Measurements from ENCODE around the gene IGF1R. TPM values are rescaled to one million over a fixed set of nuclear protein-coding genes. Genes with fewer than 3 reads are reported as not detected.

Gene IGF1R
- total and polyA plus RNA-seq, 4 experiments from 2014 or later: 0.45 to 49.2 (median 25.1) TPM

- peak overlapping the region; percentile 84 to 97 (median 93) for H3K27ac Mint-ChIP-seq
- DNase-seq: no peak
Observed at GRCh38 chr15:98866511-98866910, 218.2 kb downstream of the IGF1R start.

DNA sequence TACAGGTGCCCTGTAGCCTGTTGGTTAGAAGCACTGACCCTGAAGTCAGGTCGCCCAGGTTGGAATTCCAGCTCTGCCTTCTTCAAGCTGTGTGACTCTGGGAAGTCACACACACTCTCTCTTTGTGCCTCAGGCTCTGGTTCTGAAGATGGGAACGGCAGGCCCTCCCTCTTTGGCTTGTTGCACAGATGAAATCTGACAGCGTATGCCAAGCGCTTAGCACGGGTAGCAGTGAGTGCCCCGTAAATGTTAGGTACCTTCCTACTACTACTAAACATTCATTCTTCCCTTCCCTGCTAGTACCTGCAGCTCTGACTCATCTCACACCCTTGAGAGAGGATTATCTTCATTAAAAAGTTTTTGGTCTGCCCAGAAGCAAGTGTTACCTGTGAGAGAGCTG lies 220.2 kb downstream of the IGF1R start:
- H3K27me3 Mint-ChIP-seq: peaks cover 0 to 6% of the 10 kb centered on the region in 2 donors
- H3K4me3 ChIP-seq (ENCODE audit: low read length in 2 of 2): no peak overlapping the region
- H3K9me3 Mint-ChIP-seq: peaks cover 0 to 2% (median 0%) of the 10 kb centered on the region in 8 donors
- no peaks in the 10 kb centered on the region for H3K36me3 Mint-ChIP-seq
- H3K4me1 Mint-ChIP-seq: peaks cover 7 to 17% (median 13%) of the 10 kb centered on the region in 4 donors
- DNase-seq: no peak
- peaks cover 5% of the 10 kb centered on the region for H3K4me1 ChIP-seq (ENCODE audit: insufficient read depth, low read length)
- intact Hi-C loops (cut with micrococcal nuclease): no loop called here
- H3K27ac Mint-ChIP-seq: peak overlapping the region in 1 of 7 donors; percentile 87
- POLR2A ChIA-PET (ENCODE audit: partially characterized antibody): no interaction called here
- no peak overlapping the region for H3K27ac ChIP-seq (ENCODE audit: low read depth, low read length)
- CTCF ChIA-PET (ENCODE audit: partially characterized antibody): no interaction called here
- H3K27me3 ChIP-seq (ENCODE audit: insufficient read depth, low read length): no peaks in the 10 kb centered on the region
- no peak overlapping the region for H3K4me3 Mint-ChIP-seq
- H3K9me3 ChIP-seq (ENCODE audit: control insufficient read depth in 1 of 2, low read length in 2 of 2): no peaks in the 10 kb centered on the region
- no peaks in the 10 kb centered on the region for H3K36me3 ChIP-seq (ENCODE audit: insufficient read depth, low read length)

More at GRCh38 chr15:98866511-98866910, 218.2 kb downstream of the IGF1R start:
- Histone ChIP-seq H3K4me3 (ENCODE audit: low read length in 2 of 2) (peak overlapping the region; percentile 46 to 63), H3K27ac (ENCODE audit: low read depth, low read length) (peak overlapping the region; percentile 61), H3K4me1 (ENCODE audit: insufficient read depth, low read length) (peaks cover 5% of the 10 kb centered on the region), H3K27me3 (ENCODE audit: insufficient read depth, low read length) (no peaks in the 10 kb centered on the region), H3K9me3 (ENCODE audit: control insufficient read depth in 1 of 2, low read length in 2 of 2) (no peaks in the 10 kb centered on the region), H3K36me3 (ENCODE audit: insufficient read depth, low read length) (no peaks in the 10 kb centered on the region)
- peaks cover 0 to 1% of the 10 kb centered on the region in 2 donors for H3K27me3 Mint-ChIP-seq
- H3K4me1 Mint-ChIP-seq: peaks cover 7 to 17% (median 15%) of the 10 kb centered on the region in 4 donors
- ChIA-PET CTCF (ENCODE audit: partially characterized antibody) (interaction anchor here (1.0 to 1.4 kb wide), 6 partner anchors 14 to 98 kb away, joined by 4 to 12 read pairs (median 6); no protein-coding TSS in a partner anchor), POLR2A (ENCODE audit: partially characterized antibody) (interaction anchor here (0.8 to 1.0 kb wide), 2 partner anchors 10 to 14 kb away, joined by 3 read pairs; no protein-coding TSS in a partner anchor)
- H3K9me3 Mint-ChIP-seq: peaks cover 0 to 2% (median 0%) of the 10 kb centered on the region in 8 donors
- H3K4me3 Mint-ChIP-seq: peak overlapping the region; percentile 90 to 96 (median 94)
- intact Hi-C loops (cut with micrococcal nuclease): no loop called here
- H3K36me3 Mint-ChIP-seq: no peaks in the 10 kb centered on the region

GRCh38 chr15:98870788-98871187 lies 222.4 kb downstream of the IGF1R start:
- Histone ChIP-seq H3K27ac (ENCODE audit: low read depth, low read length) (no peak overlapping the region), H3K27me3 (ENCODE audit: insufficient read depth, low read length) (no peaks in the 10 kb centered on the region), H3K4me1 (ENCODE audit: insufficient read depth, low read length) (peaks cover 5% of the 10 kb centered on the region), H3K4me3 (ENCODE audit: low read length in 2 of 2) (no peak overlapping the region), H3K9me3 (ENCODE audit: control insufficient read depth in 1 of 2, low read length in 2 of 2) (no peaks in the 10 kb centered on the region), H3K36me3 (ENCODE audit: insufficient read depth, low read length) (no peaks in the 10 kb centered on the region)
- DNase-seq: no peak
- Mint-ChIP-seq H3K4me1 (peaks cover 10 to 19% (median 15%) of the 10 kb centered on the region in 4 donors), H3K9me3 (peaks cover 0 to 2% (median 0%) of the 10 kb centered on the region in 8 donors), H3K27ac (no peak overlapping the region), H3K36me3 (no peaks in the 10 kb centered on the region), H3K4me3 (no peak overlapping the region), H3K27me3 (peaks cover 0 to 11% of the 10 kb centered on the region in 2 donors)
- intact Hi-C loops (cut with micrococcal nuclease): no loop called here
- POLR2A ChIA-PET (ENCODE audit: partially characterized antibody): no interaction called here
- CTCF ChIA-PET (ENCODE audit: partially characterized antibody): interaction anchor here (2.1 kb wide), 1 partner anchor 10 kb away, joined by 8 read pairs; no protein-coding TSS in a partner anchor

DNA sequence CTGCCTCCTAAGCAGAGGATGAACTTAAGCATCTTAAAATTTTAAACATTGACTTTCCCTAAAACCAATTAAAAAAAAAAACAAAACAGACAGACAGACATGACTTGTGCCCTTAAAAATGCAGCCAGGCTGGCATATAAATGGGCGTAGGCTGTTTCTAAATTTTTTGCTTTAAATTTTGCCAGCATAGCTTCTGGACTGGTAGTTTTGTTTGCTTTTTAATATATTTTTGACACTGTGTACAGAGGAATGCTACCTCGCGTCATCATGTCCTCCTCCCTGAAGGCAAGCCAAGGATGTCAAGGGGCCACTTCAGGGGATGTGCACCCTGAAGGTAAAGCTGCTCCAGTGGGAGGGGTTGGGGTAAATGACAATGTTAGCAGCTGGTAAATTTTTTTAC lies 224.4 kb downstream of the IGF1R start:
- Histone ChIP-seq H3K27me3 (ENCODE audit: insufficient read depth, low read length) (no peaks in the 10 kb centered on the region), H3K36me3 (ENCODE audit: insufficient read depth, low read length) (no peaks in the 10 kb centered on the region), H3K27ac (ENCODE audit: low read depth, low read length) (no peak overlapping the region), H3K4me3 (ENCODE audit: low read length in 2 of 2) (no peak overlapping the region), H3K4me1 (ENCODE audit: insufficient read depth, low read length) (no peaks in the 10 kb centered on the region), H3K9me3 (ENCODE audit: control insufficient read depth in 1 of 2, low read length in 2 of 2) (no peaks in the 10 kb centered on the region)
- H3K4me3 Mint-ChIP-seq: no peak overlapping the region
- CTCF ChIA-PET (ENCODE audit: partially characterized antibody): interaction anchor here (0.8 to 1.5 kb wide), 3 partner anchors 8 to 93 kb away, joined by 3 to 7 read pairs (median 3); no protein-coding TSS in a partner anchor
- peaks cover 0 to 10% of the 10 kb centered on the region in 2 donors for H3K27me3 Mint-ChIP-seq
- intact Hi-C loops (cut with micrococcal nuclease): no loop called here
- H3K9me3 Mint-ChIP-seq: peaks cover 0 to 2% (median 0%) of the 10 kb centered on the region in 8 donors
- H3K36me3 Mint-ChIP-seq: no peaks in the 10 kb centered on the region
- H3K4me1 Mint-ChIP-seq: peaks cover 3 to 8% (median 7%) of the 10 kb centered on the region in 4 donors
- POLR2A ChIA-PET (ENCODE audit: partially characterized antibody): interaction anchor here (1.3 kb wide), 1 partner anchor 9 kb away, joined by 3 read pairs; no protein-coding TSS in a partner anchor
- no peak overlapping the region for H3K27ac Mint-ChIP-seq
- no peak for DNase-seq

GRCh38 chr15:98873441-98874218 lies 225.3 kb downstream of the IGF1R start:
- DNase-seq: no peak
- no peaks in the 10 kb centered on the region for H3K4me1 ChIP-seq (ENCODE audit: insufficient read depth, low read length)

DNA sequence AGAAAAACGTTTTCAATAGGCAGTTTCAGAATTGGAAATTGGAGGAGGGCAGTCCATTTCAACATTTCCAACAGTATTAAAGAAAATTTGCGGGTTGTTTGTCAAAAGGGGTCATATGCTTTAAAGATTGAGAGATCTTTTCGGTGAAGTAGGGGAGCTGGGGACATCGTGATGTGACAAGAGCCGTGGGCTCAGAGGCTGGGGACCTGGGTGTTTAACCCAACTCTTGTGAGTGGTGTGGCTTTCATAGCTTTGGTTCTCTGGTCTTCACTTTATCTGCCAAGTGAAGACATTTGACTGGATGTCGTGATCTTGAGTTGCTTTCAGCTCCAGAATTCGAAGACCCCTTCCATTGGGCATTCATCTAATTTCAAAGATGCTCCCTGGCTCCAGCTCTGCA lies 226.0 kb downstream of the IGF1R start:
- no peak overlapping the region for H3K4me3 ChIP-seq (ENCODE audit: low read length in 2 of 2)
- H3K9me3 Mint-ChIP-seq: peaks cover 0 to 1% (median 0%) of the 10 kb centered on the region in 8 donors
- DNase-seq: no peak
- H3K27ac Mint-ChIP-seq: peak overlapping the region in 1 of 7 donors; percentile 42
- no peaks in the 10 kb centered on the region for H3K27me3 ChIP-seq (ENCODE audit: insufficient read depth, low read length)
- POLR2A ChIA-PET (ENCODE audit: partially characterized antibody): no interaction called here
- CTCF ChIA-PET (ENCODE audit: partially characterized antibody): interaction anchor here (1.1 kb wide), 1 partner anchor 8 kb away, joined by 3 read pairs; no protein-coding TSS in a partner anchor
- intact Hi-C loops (cut with micrococcal nuclease): no loop called here
- H3K9me3 ChIP-seq (ENCODE audit: control insufficient read depth in 1 of 2, low read length in 2 of 2): no peaks in the 10 kb centered on the region
- peaks cover 0 to 10% of the 10 kb centered on the region in 2 donors for H3K27me3 Mint-ChIP-seq
- H3K4me1 Mint-ChIP-seq: peaks cover 3 to 8% (median 7%) of the 10 kb centered on the region in 4 donors
- no peaks in the 10 kb centered on the region for H3K36me3 Mint-ChIP-seq
- no peaks in the 10 kb centered on the region for H3K4me1 ChIP-seq (ENCODE audit: insufficient read depth, low read length)
- H3K27ac ChIP-seq (ENCODE audit: low read depth, low read length): no peak overlapping the region
- H3K4me3 Mint-ChIP-seq: no peak overlapping the region
- no peaks in the 10 kb centered on the region for H3K36me3 ChIP-seq (ENCODE audit: insufficient read depth, low read length)

More at GRCh38 chr15:98873441-98874218, 225.3 kb downstream of the IGF1R start:
- H3K36me3 ChIP-seq (ENCODE audit: insufficient read depth, low read length): no peaks in the 10 kb centered on the region
- H3K27me3 ChIP-seq (ENCODE audit: insufficient read depth, low read length): no peaks in the 10 kb centered on the region
- Mint-ChIP-seq H3K4me1 (peaks cover 3 to 8% (median 7%) of the 10 kb centered on the region in 4 donors), H3K4me3 (peak overlapping the region in 1 of 8 donors; percentile 14), H3K27ac (no peak overlapping the region), H3K9me3 (peaks cover 0 to 2% (median 0%) of the 10 kb centered on the region in 8 donors), H3K27me3 (peaks cover 0 to 10% of the 10 kb centered on the region in 2 donors), H3K36me3 (no peaks in the 10 kb centered on the region)
- ChIA-PET POLR2A (ENCODE audit: partially characterized antibody) (interaction anchor here (0.6 kb wide), 1 partner anchor 946 kb away, joined by 3 read pairs; no protein-coding TSS in a partner anchor), CTCF (ENCODE audit: partially characterized antibody) (interaction anchor here (1.1 to 1.4 kb wide), 2 partner anchors 9 to 24 kb away, joined by 3 read pairs; no protein-coding TSS in a partner anchor)
- H3K4me3 ChIP-seq (ENCODE audit: low read length in 2 of 2): no peak overlapping the region
- intact Hi-C loops (cut with micrococcal nuclease): no loop called here
- no peak overlapping the region for H3K27ac ChIP-seq (ENCODE audit: low read depth, low read length)
- H3K9me3 ChIP-seq (ENCODE audit: control insufficient read depth in 1 of 2, low read length in 2 of 2): no peaks in the 10 kb centered on the region

- no peaks in the 10 kb centered on the region for H3K27me3 ChIP-seq (ENCODE audit: insufficient read depth, low read length)
- intact Hi-C loops (cut with micrococcal nuclease): no loop called here
- no peak for DNase-seq
- ChIA-PET POLR2A (ENCODE audit: partially characterized antibody) (no interaction called here), CTCF (ENCODE audit: partially characterized antibody) (no interaction called here)
- H3K9me3 ChIP-seq (ENCODE audit: control insufficient read depth in 1 of 2, low read length in 2 of 2): no peaks in the 10 kb centered on the region
- H3K27ac ChIP-seq (ENCODE audit: low read depth, low read length): no peak overlapping the region
- H3K4me3 Mint-ChIP-seq: no peak overlapping the region
- no peaks in the 10 kb centered on the region for H3K4me1 ChIP-seq (ENCODE audit: insufficient read depth, low read length)
- no peaks in the 10 kb centered on the region for H3K36me3 ChIP-seq (ENCODE audit: insufficient read depth, low read length)
- no peaks in the 10 kb centered on the region for H3K36me3 Mint-ChIP-seq
- H3K4me3 ChIP-seq (ENCODE audit: low read length in 2 of 2): no peak overlapping the region
- no peak overlapping the region for H3K27ac Mint-ChIP-seq
- H3K27me3 Mint-ChIP-seq: peaks cover 0 to 10% of the 10 kb centered on the region in 2 donors
- no peaks in the 10 kb centered on the region for H3K9me3 Mint-ChIP-seq
- peaks cover 3 to 8% (median 7%) of the 10 kb centered on the region in 4 donors for H3K4me1 Mint-ChIP-seq
Observed at GRCh38 chr15:98874773-98875172, 226.4 kb downstream of the IGF1R start.
